Liver (tissue), 9 donors: ENCODE measurements around the gene CYP39A1. TPM values are rescaled to one million over a fixed set of nuclear protein-coding genes. Genes with fewer than 3 reads are reported as not detected.
A peak's percentile ranks its signal among the peaks of the same experiment; 100 is the strongest.
"Not testable (repeated sequence)": the region's sequence is repeated elsewhere in the genome, so short reads cannot be mapped to it uniquely, and the experiment has no call there.

ENCODE experiments used
- DNase-seq: peaks from one replicate; pipeline ENCODE4 v3.0.0-alpha.2; 2017; ENCODE audit warnings: low spot score
- H3K27ac ChIP-seq, 2 donors: one replicate each; pipeline ENCODE4 v1.7.0; 2013; ENCODE audit warnings: inconsistent platforms in 2 of 2, low read length in 2 of 2, control low read depth in 1 of 2, low read depth in 1 of 2, mild to moderate bottlenecking in 1 of 2
- H3K27me3 ChIP-seq, 4 donors: one replicate each; pipeline versions ENCODE4 v1.6.1 to v1.7.0; 2013; ENCODE audit warnings: low read length in 3 of 4, inconsistent platforms in 1 of 4, mild to moderate bottlenecking in 1 of 4, moderate library complexity in 1 of 4; ENCODE audit not compliant: control insufficient read depth in 4 of 4, insufficient read depth in 4 of 4
- H3K36me3 ChIP-seq, 4 donors: one replicate each; pipeline versions ENCODE4 v1.6.1 to v1.7.0; 2013; ENCODE audit warnings: low read length in 3 of 4, mild to moderate bottlenecking in 3 of 4, low read depth in 1 of 4, moderate library complexity in 1 of 4; ENCODE audit not compliant: control insufficient read depth in 4 of 4, insufficient read depth in 3 of 4
- H3K4me1 ChIP-seq, 4 donors: one replicate each; pipeline versions ENCODE4 v1.6.1 to v1.7.0; 2013; ENCODE audit warnings: low read length in 3 of 4, mild to moderate bottlenecking in 3 of 4, moderate library complexity in 1 of 4; ENCODE audit not compliant: control insufficient read depth in 4 of 4, insufficient read depth in 4 of 4
- H3K4me3 ChIP-seq, 3 donors: one replicate each; pipeline versions ENCODE4 v1.6.1 to v1.7.0; 2013; ENCODE audit warnings: low read length in 3 of 3, control low read depth in 1 of 3, low read depth in 1 of 3, mild to moderate bottlenecking in 1 of 3
- H3K9ac ChIP-seq, 2 donors: one replicate each; pipeline ENCODE4 v1.7.0; 2013; ENCODE audit warnings: low read length in 2 of 2, mild to moderate bottlenecking in 2 of 2, moderate library complexity in 2 of 2, control low read depth in 1 of 2, low read depth in 1 of 2
- H3K9me3 ChIP-seq, 4 donors: one replicate each; pipeline versions ENCODE4 v1.6.1 to v1.7.0; 2013; ENCODE audit warnings: low read length in 3 of 4; ENCODE audit not compliant: control insufficient read depth in 4 of 4
- ATF3 ChIP-seq: IDR thresholded peaks from 2 replicates; pipeline ENCODE4 v1.6.1; 2016; ENCODE audit warnings: antibody characterized with exemption
- CTCF ChIP-seq: fragments of 150-350 bp; IDR thresholded peaks from 2 replicates; pipeline ENCODE4 v1.5.1; 2017; ENCODE audit warnings: improper control_type of control experiment, low read depth, low read length; ENCODE audit not compliant: missing input control
- EGR1 ChIP-seq, 2 donors: IDR thresholded peaks; 2 replicates each; pipeline ENCODE4 v1.6.1; 2016 to 2018; ENCODE audit warnings: antibody characterized with exemption in 2 of 2, low read depth in 2 of 2
- FOXA1 ChIP-seq: IDR thresholded peaks from 2 replicates; pipeline ENCODE4 v1.6.1; 2016; ENCODE audit warnings: antibody characterized with exemption
- FOXA2 ChIP-seq: IDR thresholded peaks from 2 replicates; pipeline ENCODE4 v1.6.1; 2016; ENCODE audit warnings: antibody characterized with exemption
- GABPA ChIP-seq, 2 donors: IDR thresholded peaks in 1 of 2; conservative IDR thresholded peaks in 1 of 2; 2 replicates each; pipeline ENCODE4 v1.6.1; 2016; ENCODE audit warnings: antibody characterized with exemption in 2 of 2, mild to moderate bottlenecking in 1 of 2, moderate library complexity in 1 of 2
- HNF4A ChIP-seq, 2 donors: conservative IDR thresholded peaks; 2 replicates each; pipeline ENCODE4 v1.6.1; 2016; ENCODE audit warnings: antibody characterized with exemption in 2 of 2, mild to moderate bottlenecking in 2 of 2
- HNF4G ChIP-seq: IDR thresholded peaks from 2 replicates; pipeline ENCODE4 v1.6.1; 2016; ENCODE audit warnings: antibody characterized with exemption
- JUND ChIP-seq, 2 donors: IDR thresholded peaks; 2 replicates each; pipeline ENCODE4 v1.6.1; 2016; ENCODE audit warnings: antibody characterized with exemption in 2 of 2
- MAX ChIP-seq: IDR thresholded peaks from 2 replicates; pipeline ENCODE4 v1.6.1; 2016; ENCODE audit warnings: antibody characterized with exemption
- NR2F2 ChIP-seq: IDR thresholded peaks from 2 replicates; pipeline ENCODE4 v1.6.1; 2016; ENCODE audit warnings: antibody characterized with exemption
- RAD21 ChIP-seq, 2 donors: IDR thresholded peaks; 2 replicates each; pipeline ENCODE4 v1.6.1; 2016; ENCODE audit warnings: antibody characterized with exemption in 2 of 2, mild to moderate bottlenecking in 2 of 2
- REST ChIP-seq: IDR thresholded peaks from 2 replicates; pipeline ENCODE4 v1.6.1; 2016; ENCODE audit warnings: antibody characterized with exemption, mild to moderate bottlenecking
- RXRA ChIP-seq, 2 donors: IDR thresholded peaks; 2 replicates each; pipeline ENCODE4 v1.6.1; 2017 to 2018; ENCODE audit warnings: antibody characterized with exemption in 2 of 2, mild to moderate bottlenecking in 1 of 2
- SP1 ChIP-seq: IDR thresholded peaks from 2 replicates; pipeline ENCODE4 v1.6.1; 2018; ENCODE audit warnings: antibody characterized with exemption, mild to moderate bottlenecking
- TAF1 ChIP-seq: conservative IDR thresholded peaks from 2 replicates; pipeline ENCODE4 v1.6.1; 2016; ENCODE audit warnings: antibody characterized with exemption, mild to moderate bottlenecking
- YY1 ChIP-seq: IDR thresholded peaks from 2 replicates; pipeline ENCODE4 v1.6.1; 2016; ENCODE audit warnings: antibody characterized with exemption, mild to moderate bottlenecking
- ZBTB33 ChIP-seq: IDR thresholded peaks from 2 replicates; pipeline ENCODE4 v1.6.1; 2016; ENCODE audit warnings: antibody characterized with exemption
- WGBS: extraction: QIAGEN DNeasy Blood & Tissue Kit; methylation state at CpG from one replicate; pipeline ENCODE4 v1.1.7; 2013; 5-methylcytosine and 5-hydroxymethylcytosine counted together
- polyA plus RNA-seq, 2 donors: library from polyadenylated mRNA; stranded (reverse) in 1 of 2; unstranded in 1 of 2; fragments of 200-250 nt in 1 of 2; fragments of >200 nt in 1 of 2; fragmentation: Nextera tagmentation in 1 of 2; extraction: Ambion mirVana in 1 of 2; gene quantifications; one replicate each; pipeline versions ENCODE4 v1.2.1 to v1.2.3, GENCODE V29; 2013 to 2015
- total RNA-seq, 2 donors: library from RNA; depleted of rRNA; stranded (reverse); fragments of >200 nt; gene quantifications; one replicate each; pipeline ENCODE4 v1.2.3, GENCODE V29; 2014
- donor health status: healthy.
- donor health status: healthy.
- donor health status: healthy.
- donor health status: healthy.
- donor health status: healthy.

CYP39A1 gene
- total and polyA plus RNA-seq, 4 donors: 10.8 to 29.8 (median 15.2) TPM

GRCh38 chr6:46648869-46649492 is 3.6 kb downstream of the CYP39A1 start:
- no peak for TF ChIP-seq MAX
- TF ChIP-seq FOXA2: peak; percentile 48
- peak in 1 of 2 donors; percentile 60 for TF ChIP-seq RXRA (IDR thresholded peaks at IDR 0.05)
- TF ChIP-seq HNF4A (conservative IDR thresholded peaks at IDR 0.05): peak; percentile 76 to 89
- TF ChIP-seq FOXA1: peak; percentile 34
- peak; percentile 42 for TF ChIP-seq YY1
- TF ChIP-seq GABPA (IDR thresholded peaks at IDR 0.05 in 1 of 2, conservative IDR thresholded peaks at IDR 0.05 in 1 of 2): no peak
- peak; percentile 15 for TF ChIP-seq HNF4G
- no peak for TF ChIP-seq TAF1
- no peak for TF ChIP-seq EGR1 (IDR thresholded peaks at IDR 0.05; ENCODE audit: low read depth in 2 of 2)
- no peak for TF ChIP-seq CTCF
- no peak for TF ChIP-seq NR2F2
- TF ChIP-seq ATF3: peak; percentile 71
- TF ChIP-seq ZBTB33: peak; percentile 50
- TF ChIP-seq JUND (IDR thresholded peaks at IDR 0.05): peak; percentile 88 to 92
- TF ChIP-seq RAD21 (IDR thresholded peaks at IDR 0.05): no peak
- peak; percentile 11 for TF ChIP-seq REST
- TF ChIP-seq SP1: peak; percentile 55
- H3K4me3 ChIP-seq: no peak overlapping the region
- no peaks in the 10 kb centered on the region for H3K36me3 ChIP-seq
- 31% methylated on average over 5 of the region's 5 CpGs for WGBS
- no peak overlapping the region for H3K9ac ChIP-seq
- no peak for DNase-seq
- H3K9me3 ChIP-seq: no peaks in the 10 kb centered on the region
- H3K27ac ChIP-seq: peak overlapping the region; percentile 43 to 48
- no peaks in the 10 kb centered on the region for H3K27me3 ChIP-seq
- peaks cover 7 to 42% (median 25%) of the 10 kb centered on the region in 4 donors for H3K4me1 ChIP-seq

- not testable (repeated sequence) for H3K36me3 ChIP-seq, H3K27ac ChIP-seq, DNase-seq, H3K27me3 ChIP-seq, H3K9me3 ChIP-seq, H3K9ac ChIP-seq, H3K4me3 ChIP-seq
- WGBS: 84% methylated on average over 3 of the region's 4 CpGs
- H3K4me1 ChIP-seq: peaks cover 7 to 36% (median 21%) of the 10 kb centered on the region in 4 donors
These were observed 4.5 kb downstream of the CYP39A1 start for GRCh38 chr6:46648108-46648507.
